GM12892 (cell line): ENCODE results near the gene ENAH.

ENCODE experiments used
- DNase-seq: peaks from one replicate; pipeline ENCODE4 v3.0.0; 2011; ENCODE audit not compliant: insufficient read length
- FAIRE-seq: peaks from 2 replicates; lab custom pipeline; 2011; peaks lifted over from hg19 to GRCh38; lab: Jason Lieb, UNC
- POLR2A ChIP-seq: IDR thresholded peaks from 2 replicates; pipeline ENCODE4 v1.6.1; 2011; ENCODE audit warnings: low read depth, low read length, control low read depth
- POLR2AphosphoS5 ChIP-seq: IDR thresholded peaks from 2 replicates; pipeline ENCODE4 v1.6.1; 2011; ENCODE audit warnings: low read depth, low read length, control low read depth
- TAF1 ChIP-seq: IDR thresholded peaks from 2 replicates; pipeline ENCODE4 v1.6.1; 2011; ENCODE audit warnings: low read depth, mild to moderate bottlenecking, control low read depth, low read length, borderline replicate concordance

ENAH gene

DNA sequence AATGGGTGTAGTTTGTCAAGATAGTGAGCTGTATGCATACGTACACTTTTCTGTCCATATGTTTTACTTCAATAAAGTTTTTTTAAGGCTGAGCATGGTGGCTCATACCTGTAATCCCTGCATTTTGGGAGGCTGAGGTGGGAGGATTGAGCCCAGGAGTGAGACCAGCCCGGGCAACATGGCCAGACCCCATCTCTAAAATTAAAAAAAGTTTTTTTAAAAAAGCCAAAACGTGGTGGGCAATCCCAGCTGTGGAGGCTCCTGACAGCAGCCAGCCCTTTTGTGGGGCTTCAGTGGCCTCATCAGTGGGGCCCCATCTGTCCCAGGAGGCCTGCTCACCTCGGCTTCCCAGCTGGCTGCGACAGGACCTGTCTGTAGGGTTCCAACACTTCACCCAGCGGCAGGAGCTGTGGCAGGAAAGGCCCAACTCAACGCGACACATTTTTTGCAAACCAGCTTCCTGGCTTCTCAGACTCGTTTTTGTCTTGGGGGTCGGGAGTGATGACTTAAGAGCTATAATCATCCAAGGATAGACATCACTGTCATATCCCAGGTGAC is 168.2 kb downstream of the ENAH start:
- FAIRE-seq: no peak
- no peak for DNase-seq
- TF ChIP-seq TAF1 (no peak), POLR2AphosphoS5 (no peak)

- TF ChIP-seq POLR2AphosphoS5: no peak
- TF ChIP-seq TAF1: no peak
- no peak for TF ChIP-seq POLR2A
- FAIRE-seq: no peak
- DNase-seq: no peak
These were observed 168.9 kb downstream of the ENAH start for GRCh38 chr1:225483818-225484656.

DNA sequence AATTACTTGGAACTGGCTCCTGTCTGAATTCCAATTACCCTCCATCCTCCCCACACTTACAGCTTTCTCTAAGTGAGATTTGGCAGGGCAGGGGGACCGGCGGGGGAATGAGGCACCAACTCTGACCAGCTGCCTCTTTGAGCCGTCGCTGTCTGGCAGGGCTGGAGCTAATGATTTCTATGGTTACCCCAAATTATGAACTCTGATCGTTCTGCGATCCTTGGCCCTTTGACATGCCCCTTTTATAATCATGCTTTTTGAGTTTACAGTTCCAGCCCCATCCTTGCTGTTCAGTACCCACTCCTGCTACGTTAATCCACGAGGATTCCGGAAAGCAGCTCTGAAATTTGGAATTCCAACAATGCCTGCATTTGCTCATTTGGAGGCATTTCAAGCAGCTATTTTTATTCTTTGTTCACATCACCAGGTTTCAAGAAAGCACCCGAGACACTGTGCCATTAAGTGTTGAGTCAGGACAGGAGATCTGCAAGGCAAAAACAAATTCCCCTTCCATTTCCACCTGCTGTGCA is 170.4 kb downstream of the ENAH start:
- FAIRE-seq: no peak
- TF ChIP-seq POLR2A (no peak), TAF1 (no peak), POLR2AphosphoS5 (no peak)
- DNase-seq: no peak

DNA sequence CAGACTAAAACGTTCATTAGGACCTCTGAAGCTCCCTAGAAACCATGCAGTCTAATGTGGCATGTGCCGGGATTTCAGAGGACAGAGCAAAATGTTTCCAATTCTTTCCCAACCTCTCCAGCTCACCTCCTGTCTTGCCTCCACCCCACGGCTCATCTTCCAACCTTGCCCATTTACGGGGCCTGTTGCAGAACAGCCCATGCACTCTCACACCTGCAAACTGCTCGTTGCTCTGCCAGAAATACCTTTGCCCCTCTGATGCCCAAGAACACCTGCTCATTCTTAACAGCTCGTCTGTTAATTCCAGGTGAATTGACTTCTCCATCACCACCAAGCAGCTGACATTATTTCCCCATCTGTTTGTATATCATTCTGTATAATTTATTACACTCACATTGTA is 171.2 kb downstream of the ENAH start:
- DNase-seq: no peak
- no peak for TF ChIP-seq POLR2AphosphoS5
- no peak for TF ChIP-seq TAF1
- TF ChIP-seq POLR2A: no peak
- no peak for FAIRE-seq

- FAIRE-seq (no peak), DNase-seq (no peak)
- TF ChIP-seq POLR2AphosphoS5: no peak
- no peak for TF ChIP-seq TAF1
- TF ChIP-seq POLR2A: no peak
These were observed 172.0 kb downstream of the ENAH start for GRCh38 chr1:225480825-225481434.

GRCh38 chr1:225479996-225480720 is 172.8 kb downstream of the ENAH start:
- no peak for TF ChIP-seq POLR2A
- TF ChIP-seq TAF1: no peak
- TF ChIP-seq POLR2AphosphoS5: no peak
- DNase-seq (no peak), FAIRE-seq (no peak)

DNA sequence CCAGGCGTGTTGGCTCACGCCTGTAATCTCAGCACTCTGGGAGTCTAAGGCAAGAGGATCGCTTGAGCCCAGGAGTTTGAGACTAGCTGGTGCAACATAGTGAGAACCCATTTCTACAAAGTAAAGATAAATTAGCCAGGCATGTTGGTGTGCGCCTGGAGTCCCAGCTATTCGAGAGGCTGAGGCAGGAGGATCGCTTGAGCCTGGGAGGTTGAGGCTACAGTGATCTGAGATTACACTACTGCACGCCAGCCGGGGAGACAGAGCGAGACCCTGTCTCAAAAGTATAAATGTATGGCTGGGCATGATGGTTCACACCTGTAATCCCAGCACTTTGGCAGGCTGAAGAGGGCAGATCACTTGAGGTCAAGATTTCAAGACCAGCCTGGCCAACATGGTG is 173.6 kb downstream of the ENAH start:
- FAIRE-seq (no peak), DNase-seq (no peak)
- TF ChIP-seq POLR2AphosphoS5: no peak
- TF ChIP-seq POLR2A: no peak
- TF ChIP-seq TAF1: no peak

DNA sequence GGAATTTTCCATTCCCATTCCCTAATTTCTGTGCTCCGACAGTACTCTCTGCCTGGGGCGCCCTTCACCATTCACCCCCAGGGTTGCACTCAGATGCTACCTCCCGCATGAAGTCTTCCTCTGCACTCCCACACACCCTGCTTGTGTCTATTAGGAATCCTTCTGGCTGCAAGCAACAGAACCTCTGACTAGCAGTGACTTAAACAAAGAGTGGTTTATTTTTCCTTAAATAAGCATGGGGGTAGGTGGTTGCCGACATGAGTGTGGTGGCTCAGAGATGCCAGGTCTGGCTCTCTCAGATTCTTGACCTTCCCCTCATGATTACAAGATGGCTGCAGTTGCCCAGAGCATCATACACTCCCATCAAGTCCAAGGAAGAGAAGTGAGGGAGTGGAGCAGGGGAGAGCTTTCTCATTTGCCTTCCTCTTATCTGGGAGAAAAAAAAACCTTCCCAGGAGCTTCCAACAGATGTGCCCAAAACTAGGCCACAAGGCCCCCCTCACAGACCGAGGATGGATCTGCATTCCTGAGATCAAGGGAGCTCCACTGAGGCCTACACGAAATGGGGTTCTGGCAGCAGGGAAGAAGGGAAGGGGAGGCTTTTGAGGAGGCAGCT is 175.5 kb downstream of the ENAH start:
- TF ChIP-seq TAF1: no peak
- no peak for FAIRE-seq

GRCh38 chr1:225476538-225476988 is 176.4 kb downstream of the ENAH start:
- TF ChIP-seq POLR2A (no peak), POLR2AphosphoS5 (no peak), TAF1 (no peak)
- DNase-seq: no peak
- no peak for FAIRE-seq

More for the DNA sequence above, 175.5 kb downstream of the ENAH start:
- no peak for DNase-seq

GRCh38 chr1:225476100-225476511 is 176.8 kb downstream of the ENAH start:
- FAIRE-seq (no peak), DNase-seq (no peak)
- TF ChIP-seq POLR2A: no peak
- no peak for TF ChIP-seq TAF1
- no peak for TF ChIP-seq POLR2AphosphoS5
